Fibroblast of pulmonary artery (primary cell): Measurements from ENCODE around the gene SLCO4A1.

Experiments
- DNase-seq: peaks from one replicate; pipeline ENCODE4 v3.0.0-alpha.2; 2010; ENCODE audit warnings: low read depth
- H3K4me3 ChIP-seq: replicated peaks from 2 replicates; pipeline ENCODE4 v1.5.1; 2011; ENCODE audit warnings: low read depth, mild to moderate bottlenecking, control low read depth, low read length, moderate library complexity
- CTCF ChIP-seq: IDR thresholded peaks from 2 replicates; pipeline ENCODE4 v1.5.1; 2011; ENCODE audit warnings: mild to moderate bottlenecking, control low read depth, low read length, inconsistent platforms; ENCODE audit errors: missing control alignments

The SLCO4A1 gene

GRCh38 chr20:62642051-62642665, at the start of gene SLCO4A1:
TSS of gene SLCO4A1 (plus strand) at chr20:62642503. CDS start at chr20:62656455, 13,952 bp downstream.
- no peak for TF ChIP-seq CTCF
- DNase-seq = peak; percentile 28
- peak within 1 kb of the TSS; percentile 25 for H3K4me3 ChIP-seq

- H3K4me3 ChIP-seq = no peak overlapping the region
- TF ChIP-seq CTCF = no peak
- no peak for DNase-seq
These were observed 49.7 kb upstream of the SLCO4A1 start for GRCh38 chr20:62592506-62593177.

GRCh38 chr20:62593616-62594015, 48.7 kb upstream of the SLCO4A1 start:
- H3K4me3 ChIP-seq = no peak overlapping the region
- DNase-seq = no peak
- no peak for TF ChIP-seq CTCF

- no peak for TF ChIP-seq CTCF
- DNase-seq = no peak
- H3K4me3 ChIP-seq = no peak overlapping the region
These were observed 47.2 kb upstream of the SLCO4A1 start for GRCh38 chr20:62595069-62595468.

- DNase-seq = peak; percentile 49
- no peak for TF ChIP-seq CTCF
- H3K4me3 ChIP-seq = no peak overlapping the region
These were observed 46.8 kb upstream of the SLCO4A1 start for GRCh38 chr20:62595491-62595890.

- no peak for DNase-seq
- H3K4me3 ChIP-seq = no peak overlapping the region
- no peak for TF ChIP-seq CTCF
These were observed 45.8 kb upstream of the SLCO4A1 start for GRCh38 chr20:62596486-62596885.

GRCh38 chr20:62596921-62597320, 45.4 kb upstream of the SLCO4A1 start:
- no peak for DNase-seq
- H3K4me3 ChIP-seq = no peak overlapping the region
- TF ChIP-seq CTCF = no peak
